Fibroblast of skin of abdomen (primary cell): ENCODE data around the gene ZNF608. TPM values are rescaled to one million over a fixed set of nuclear protein-coding genes. Genes with fewer than 3 reads are reported as not detected.

Experiments used
- DNase-seq: peaks from one replicate; pipeline ENCODE4 v3.0.0-alpha.2; 2013
- polyA plus RNA-seq, 2 experiments: library from polyadenylated mRNA; unstranded; fragments of 120-200 nt; gene quantifications; one replicate each; pipeline ENCODE4 v1.2.1, GENCODE V29; 2013; ENCODE audit not compliant: insufficient read length in 2 of 2

The ZNF608 gene, protein sequence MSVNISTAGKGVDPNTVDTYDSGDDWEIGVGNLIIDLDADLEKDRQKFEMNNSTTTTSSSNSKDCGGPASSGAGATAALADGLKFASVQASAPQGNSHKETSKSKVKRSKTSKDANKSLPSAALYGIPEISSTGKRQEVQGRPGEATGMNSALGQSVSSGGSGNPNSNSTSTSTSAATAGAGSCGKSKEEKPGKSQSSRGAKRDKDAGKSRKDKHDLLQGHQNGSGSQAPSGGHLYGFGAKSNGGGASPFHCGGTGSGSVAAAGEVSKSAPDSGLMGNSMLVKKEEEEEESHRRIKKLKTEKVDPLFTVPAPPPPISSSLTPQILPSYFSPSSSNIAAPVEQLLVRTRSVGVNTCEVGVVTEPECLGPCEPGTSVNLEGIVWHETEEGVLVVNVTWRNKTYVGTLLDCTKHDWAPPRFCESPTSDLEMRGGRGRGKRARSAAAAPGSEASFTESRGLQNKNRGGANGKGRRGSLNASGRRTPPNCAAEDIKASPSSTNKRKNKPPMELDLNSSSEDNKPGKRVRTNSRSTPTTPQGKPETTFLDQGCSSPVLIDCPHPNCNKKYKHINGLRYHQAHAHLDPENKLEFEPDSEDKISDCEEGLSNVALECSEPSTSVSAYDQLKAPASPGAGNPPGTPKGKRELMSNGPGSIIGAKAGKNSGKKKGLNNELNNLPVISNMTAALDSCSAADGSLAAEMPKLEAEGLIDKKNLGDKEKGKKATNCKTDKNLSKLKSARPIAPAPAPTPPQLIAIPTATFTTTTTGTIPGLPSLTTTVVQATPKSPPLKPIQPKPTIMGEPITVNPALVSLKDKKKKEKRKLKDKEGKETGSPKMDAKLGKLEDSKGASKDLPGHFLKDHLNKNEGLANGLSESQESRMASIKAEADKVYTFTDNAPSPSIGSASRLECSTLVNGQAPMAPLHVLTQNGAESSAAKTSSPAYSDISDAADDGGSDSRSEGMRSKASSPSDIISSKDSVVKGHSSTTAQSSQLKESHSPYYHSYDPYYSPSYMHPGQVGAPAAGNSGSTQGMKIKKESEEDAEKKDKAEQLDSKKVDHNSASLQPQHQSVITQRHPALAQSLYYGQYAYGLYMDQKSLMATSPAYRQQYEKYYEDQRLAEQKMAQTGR (N-terminal part only)
- polyA plus RNA-seq (2013, experiment 1 of 2; ENCODE audit: insufficient read length) = 4.0 TPM
- 4.6 TPM for polyA plus RNA-seq (2013, experiment 2 of 2; ENCODE audit: insufficient read length)

DNA sequence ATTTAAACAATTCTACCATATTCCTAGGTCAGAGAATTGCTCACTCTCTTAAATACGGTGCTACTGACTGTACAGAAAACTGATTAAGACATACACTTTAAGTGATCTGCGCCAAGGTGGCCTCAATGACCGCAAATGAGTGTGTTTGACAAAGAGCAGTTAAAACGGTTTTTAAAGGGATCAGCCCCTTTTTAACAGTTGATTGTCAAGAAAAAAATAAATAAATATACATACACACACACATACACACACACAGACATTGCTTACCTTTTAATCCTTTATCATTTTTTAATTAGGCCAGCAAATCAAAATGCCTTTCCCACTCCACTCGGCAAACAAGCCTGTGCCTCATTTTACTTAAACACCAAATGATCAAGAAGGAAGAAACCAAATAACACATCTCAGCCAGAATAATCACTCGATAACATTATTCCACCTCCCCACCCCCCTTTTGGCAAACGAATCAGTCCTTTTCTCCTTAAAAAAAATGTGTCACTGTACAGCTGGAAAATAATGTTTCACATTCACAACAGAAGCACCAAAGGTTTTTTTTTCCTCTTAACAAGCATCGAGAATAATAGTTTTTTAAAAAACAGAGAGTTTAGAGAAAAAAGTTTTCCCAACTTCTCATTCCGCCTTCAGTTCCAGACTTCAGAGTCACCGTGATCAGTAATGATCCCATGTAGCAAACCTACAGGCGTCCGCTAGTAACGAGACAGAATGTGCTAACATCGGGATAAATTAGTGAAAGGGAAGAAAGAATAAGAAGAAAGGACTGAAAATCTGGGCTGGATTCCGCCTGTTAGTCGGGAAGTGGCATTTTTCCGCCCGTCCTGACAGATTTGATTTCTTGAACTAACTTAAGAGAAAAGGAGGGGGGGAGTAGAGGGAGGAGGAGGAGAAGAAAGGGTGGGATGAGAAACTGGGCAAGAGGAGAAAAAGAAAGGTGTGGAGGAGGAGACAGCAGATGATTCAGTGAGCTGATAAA, at the start of gene ZNF608:
ZNF608 (minus strand) TSS at position 712 of the 988 bp plus-strand sequence. CDS start 1,650 bp downstream, outside the sequence.
- peak; percentile 77 for DNase-seq

DNA sequence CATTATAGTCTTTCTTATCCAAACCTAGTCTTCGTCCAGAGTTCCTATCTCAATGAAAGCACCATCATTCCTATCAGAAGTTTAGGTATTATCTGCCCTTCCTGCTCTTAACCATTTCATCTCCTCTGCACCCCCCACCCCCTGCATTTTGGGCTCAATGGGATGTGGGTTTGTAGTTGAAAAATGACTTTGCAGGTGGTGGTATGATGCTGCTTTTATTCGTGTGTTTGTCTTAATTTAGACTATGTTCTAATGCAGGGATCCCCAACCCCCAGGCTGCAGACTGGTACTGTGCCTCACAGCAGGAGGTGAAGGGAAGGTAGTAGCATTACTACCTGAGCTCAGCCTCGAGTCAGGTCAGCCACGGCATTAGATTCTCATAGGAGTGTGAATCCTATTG, 49.4 kb upstream of the ZNF608 start:
- DNase-seq = no peak

DNA sequence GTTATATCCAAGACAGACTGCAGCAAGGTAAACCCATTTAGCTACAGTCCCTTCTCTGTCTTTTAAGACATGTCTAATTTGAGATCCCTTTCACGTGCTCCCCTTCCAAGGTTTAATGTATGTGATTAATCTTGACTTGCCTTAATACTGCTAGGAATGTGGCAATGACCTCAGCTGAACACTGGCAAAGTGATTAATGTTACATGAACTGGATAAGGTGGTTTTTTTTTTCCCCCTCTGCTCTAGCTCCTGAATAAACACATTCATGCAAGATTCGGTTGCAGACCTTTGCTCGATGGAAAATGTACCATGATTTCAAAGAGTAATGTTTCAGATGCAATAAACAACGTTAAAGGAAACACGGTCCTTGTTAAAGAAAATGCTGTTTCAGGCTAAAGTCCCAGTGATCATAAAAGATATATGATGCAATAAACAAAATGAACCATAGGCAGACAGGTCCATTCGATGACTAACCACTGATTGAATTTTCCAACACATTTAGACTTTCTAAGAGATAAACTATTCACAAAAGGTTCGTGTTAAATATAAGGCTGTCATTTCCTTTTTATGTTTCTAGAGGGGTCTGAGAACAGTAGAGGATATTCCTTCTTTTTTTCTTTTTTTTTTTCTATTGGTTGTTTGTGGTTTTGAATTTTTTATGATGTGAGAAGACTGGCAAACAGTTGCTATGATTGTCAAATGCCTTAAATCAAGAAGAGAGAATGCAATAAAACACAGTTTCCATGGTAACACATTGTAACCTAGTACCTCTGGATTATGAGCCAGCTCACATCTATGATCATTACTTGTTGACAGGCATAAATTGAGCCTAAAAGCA, 44.7 kb upstream of the ZNF608 start:
- peak; percentile 74 for DNase-seq

DNA sequence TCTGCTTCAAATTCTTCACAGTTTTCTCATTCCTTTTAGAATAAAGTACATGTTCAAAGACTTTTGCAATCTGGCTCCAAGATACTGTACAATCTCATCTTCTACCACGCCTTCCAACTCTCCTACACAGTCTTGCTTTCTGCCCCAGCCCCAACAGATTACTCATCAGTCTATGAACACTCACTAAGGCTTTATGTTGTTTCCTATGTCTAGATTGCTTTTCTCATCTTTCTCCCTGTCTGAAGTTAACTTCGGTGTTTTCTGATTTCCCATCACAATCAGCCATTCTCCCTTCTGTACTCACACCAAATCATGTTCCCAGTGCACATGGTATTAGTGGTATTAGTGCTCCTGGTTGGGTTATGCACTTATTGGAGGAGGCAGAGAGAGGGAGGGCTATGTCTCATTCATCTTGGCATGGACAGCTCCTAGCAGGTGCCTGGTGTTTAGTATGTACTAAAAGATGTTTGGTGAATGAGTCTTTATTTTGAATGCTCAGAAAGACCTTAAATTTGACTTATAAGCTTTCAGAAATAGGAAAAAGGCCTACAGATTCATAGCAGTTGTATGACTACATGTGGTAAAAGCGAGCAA, 44.0 kb upstream of the ZNF608 start:
- DNase-seq = peak; percentile 46

DNA sequence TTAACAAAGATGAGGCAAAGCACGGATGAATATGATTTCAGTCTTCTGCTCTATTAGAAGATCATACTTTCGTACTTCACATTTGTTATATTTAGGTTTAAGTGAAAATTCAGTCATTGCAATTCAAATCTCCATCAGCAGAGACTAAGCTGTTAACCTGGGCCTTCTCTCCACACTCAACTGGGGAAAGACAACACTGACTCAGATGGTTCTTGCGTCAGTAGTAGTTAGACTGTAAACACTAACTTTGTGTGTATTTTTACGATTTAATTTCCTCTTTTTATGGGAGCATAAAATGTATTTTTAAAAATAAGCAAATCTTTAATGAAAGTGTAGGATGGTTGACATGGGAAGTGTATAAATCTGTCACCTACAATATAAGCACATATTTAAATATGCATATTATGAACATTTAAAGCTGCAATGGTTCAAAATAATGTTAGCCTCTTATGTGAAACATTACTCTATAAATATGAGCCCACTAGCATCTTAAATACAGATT, 42.7 kb upstream of the ZNF608 start:
- DNase-seq = no peak

DNA sequence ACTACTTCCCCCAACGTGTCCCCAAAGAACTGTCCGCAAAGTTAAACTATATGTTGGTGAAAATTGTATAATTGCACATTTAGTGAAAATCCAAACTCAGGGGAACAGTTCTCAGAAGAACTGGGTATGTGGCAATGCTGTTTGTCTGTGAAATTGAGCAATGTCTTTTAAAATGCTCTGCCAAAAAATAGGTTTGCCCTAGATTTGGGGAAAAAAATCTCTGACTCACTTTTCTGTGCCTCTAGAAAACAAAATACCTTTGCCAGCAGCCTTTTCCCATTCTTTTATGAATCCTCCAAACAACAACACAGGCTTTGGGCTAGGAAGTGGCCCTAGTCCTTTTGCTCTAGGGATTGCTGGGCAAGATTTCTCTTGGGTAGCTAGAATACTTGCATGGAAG, 37.4 kb upstream of the ZNF608 start:
- DNase-seq = peak; percentile 24

DNA sequence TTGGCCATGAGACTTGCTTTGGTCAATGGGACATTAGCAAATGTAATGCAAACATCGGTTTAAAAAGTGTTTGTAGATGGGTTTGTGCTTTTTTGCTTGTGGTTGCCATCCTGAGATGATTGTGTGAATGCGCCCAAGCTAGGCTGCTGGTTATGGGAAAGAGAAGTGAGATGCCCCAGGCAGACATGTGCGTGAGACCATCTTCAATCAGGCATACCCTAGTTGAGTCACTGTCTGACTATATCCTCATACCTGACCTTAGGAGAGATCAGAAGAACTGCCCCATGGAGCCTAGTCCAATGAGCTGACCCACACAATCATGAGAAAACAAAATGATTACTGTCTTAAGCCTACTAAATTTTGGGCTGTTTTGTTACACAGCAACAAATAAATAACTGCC, 36.8 kb upstream of the ZNF608 start:
- no peak for DNase-seq

DNA sequence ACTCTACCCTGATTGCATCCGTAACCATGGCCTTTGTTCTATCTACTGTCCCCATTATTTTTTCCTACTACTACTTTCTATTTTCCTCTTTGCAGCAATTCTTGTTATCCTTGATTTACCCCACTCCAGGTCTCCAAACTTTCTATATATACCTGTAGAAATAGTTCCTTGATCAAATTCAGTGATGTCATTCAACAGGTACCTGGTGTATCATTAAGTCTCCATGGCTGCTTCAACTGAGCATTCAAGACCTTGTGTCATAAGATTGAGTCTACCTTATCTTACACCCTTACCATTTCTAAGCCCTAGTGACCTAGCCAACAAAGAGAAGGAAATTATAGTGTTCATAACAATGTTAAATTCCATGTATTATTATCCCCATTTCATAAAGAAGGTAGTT, 35.8 kb upstream of the ZNF608 start:
- DNase-seq = no peak

DNA sequence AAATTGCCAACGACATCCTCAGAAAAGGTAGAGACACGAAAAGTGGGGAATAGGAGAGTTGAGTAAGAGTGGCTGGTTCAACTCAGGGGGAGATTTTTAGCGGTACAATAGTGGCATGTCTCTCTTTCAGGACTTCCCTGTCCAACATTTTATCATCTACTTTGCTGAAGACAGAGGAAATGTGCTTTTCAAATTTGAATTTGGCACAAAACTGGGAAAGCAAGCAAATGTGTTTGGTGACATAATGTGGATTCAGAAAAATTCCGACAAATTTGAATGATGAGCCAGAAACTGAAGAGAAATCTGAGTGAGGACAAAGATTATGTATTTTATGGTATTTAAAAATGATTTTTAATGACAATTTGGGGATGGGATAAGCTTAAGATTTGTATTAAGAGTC, 33.6 kb upstream of the ZNF608 start:
- DNase-seq = no peak

DNA sequence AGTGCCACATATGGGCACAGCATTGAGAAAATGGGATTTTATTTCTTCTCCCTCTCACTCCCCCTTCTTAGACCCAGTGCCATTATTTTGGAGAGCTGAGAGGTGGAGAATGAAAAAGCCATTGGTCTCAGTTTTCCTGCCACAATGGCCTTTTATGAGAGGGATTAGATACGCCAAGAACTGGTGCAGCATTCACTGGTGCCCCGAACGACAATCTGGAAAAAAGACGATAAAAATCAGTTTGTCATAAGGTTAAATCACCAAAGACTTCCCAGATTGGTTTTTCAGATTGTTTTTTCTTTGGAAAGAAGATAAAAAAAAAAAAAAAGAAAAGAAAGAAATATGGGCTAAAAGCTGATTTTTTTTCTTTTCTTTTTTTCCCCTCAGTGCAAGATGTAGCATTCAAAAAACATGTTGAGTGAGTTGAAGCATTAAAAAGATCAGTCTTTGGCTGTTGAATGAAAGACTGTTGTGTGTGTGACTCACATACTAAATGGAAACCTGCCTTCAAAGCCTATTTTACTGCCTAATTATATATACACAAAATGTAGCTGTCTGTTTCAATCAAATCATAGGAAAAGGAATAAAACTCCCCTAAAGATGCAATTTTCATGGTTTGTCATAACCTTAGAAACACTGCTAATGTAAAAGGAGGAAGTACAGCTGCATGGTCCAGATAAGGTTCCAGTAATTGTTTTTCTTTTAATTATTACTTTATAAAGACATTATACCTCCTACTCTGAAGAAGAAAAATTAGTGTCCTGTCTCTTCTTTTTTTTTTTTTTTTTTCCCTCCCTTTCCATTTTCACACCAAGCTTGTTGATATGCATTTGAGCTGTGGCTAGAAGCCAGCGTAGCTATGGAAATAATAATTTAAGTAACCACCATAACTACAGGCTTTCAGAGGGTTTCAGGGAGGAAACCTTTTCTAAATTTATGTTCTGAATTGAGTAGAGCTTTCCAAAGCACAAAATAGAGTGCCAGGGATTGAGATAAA, 27.2 kb upstream of the ZNF608 start:
- DNase-seq = peak; percentile 7

DNA sequence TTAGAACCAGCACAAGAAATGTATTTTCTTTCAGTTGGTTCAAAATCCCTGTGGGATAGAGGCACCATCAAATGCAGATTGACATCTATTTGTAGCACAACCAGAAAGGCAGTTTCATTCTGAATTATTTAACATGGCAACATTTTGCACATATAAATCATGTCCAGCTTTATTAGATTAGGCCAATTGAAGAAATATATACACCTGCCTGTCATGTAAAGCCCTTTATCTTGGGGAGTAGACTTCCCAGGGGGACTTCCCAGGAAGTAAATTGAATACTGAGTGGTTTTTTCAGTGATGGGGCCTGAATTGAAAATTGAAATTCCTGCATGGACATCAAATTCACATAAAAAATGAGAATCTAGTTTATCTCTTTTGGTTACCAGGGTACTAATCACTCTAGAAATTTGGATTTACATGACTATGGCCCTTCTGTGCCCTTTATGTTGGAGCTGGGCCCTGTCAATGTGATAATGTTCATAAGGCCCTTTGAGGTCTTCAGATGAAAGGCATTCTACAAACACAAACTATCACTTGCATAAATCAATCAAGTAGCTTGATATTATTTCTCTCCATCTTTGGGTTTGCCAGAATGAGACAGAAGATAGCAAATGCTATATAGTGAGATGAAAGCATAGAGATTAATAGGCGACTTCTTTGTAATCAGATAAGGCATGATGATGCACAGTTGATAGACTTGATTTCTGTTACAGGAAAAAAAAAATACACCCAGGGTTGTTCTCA, 26.2 kb upstream of the ZNF608 start:
- no peak for DNase-seq

DNA sequence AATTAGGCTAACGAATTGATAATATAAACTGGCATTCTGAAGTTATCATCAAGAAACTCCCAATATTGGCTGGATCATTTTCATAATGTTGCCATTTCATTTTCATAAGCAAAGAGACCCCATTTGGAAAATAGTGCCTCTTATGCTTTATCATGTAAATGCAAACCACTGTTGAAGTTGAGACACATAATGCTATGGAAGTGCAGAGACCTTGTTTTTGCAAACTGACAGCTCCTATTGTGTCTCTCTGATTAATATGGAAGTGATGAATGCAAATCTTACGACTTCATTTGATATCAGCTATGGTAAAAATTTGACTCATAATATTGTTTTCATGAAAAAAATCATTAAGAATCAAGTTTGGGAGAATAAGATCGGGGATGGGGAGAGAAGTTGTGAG, 25.3 kb upstream of the ZNF608 start:
- no peak for DNase-seq

DNA sequence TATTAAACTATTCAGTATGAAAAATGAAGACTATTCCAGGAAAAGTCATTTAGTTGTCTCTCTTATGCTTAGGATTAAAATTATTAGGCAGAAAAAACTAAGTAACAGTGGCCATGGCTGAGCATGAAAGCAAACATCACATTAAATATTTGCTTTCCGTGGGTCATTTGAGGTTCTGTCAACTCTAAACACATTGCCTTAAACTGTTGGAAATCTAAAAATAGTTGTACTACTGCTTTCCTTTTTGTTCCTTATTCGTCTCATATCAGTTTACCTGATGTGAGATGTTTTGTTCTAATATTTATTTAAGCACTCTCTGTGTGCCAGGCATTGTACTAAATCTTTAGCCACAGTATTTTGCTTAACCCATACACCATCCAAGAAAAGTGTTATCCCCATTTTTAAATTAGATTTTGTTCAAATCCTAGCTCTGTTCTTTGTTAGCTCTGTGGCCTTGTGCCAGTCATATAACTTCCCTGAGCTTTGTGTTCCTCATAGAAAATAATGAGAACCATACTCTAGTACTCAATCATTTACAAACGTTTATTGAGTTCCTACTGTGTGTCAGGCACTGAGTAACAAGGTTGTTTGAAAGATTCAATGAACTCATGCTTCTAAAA, 18.7 kb upstream of the ZNF608 start:
- DNase-seq = no peak

DNA sequence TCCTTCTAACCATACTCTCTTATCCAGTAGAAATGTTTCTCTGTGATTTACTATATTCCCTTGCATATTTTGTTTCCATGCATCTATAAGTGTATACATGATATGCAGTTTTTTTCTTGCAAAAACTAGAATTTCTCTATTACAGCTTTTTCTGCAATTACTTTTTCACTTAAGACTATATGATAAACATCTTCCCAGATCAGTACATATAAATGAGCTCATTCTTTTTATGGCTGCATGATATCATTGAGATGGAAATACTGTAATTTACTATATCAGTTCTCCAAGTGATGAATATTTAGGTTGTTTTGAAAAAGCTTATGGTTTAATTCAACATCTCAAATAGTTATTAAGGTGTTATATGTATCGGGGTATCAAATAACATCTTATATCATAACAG, 18.1 kb upstream of the ZNF608 start:
- DNase-seq = no peak

DNA sequence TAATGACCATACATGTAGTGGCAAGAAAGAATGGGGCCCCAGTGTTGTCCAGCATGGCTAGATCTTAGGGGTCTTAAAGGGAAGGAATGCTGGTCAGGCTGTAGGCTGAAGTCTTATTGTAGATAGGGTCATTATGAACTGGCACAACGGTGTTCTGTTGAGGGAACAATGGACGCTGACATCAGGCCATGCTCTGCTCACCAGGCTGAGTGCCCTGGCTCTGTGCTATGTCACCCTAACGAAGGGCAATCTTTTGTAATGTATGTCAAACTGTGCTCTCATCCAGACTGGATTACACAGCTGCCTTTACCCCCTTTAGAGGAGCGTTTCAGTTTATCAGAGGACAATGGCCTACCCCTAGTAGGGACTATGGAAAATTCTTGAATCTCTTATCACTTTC, 14.6 kb upstream of the ZNF608 start:
- DNase-seq = no peak

DNA sequence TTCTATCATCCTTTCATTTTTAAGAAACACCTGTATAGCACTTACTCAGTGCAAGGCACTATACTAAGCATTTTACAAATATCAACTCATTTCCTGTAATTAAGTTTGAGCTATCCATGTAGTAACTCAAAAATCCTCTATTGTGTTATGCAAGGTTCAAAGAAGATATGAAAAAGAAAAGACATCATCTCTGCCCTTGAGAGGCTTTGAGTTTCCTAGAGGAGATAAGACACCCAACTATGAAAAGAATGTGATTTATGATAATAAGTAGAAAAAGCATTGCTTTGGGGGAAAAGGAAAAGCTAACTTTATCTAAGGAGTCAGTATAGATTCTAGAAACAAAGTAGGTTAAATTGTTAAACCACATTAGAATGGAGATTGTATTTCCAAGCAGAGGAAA, 14.2 kb upstream of the ZNF608 start:
- no peak for DNase-seq

DNA sequence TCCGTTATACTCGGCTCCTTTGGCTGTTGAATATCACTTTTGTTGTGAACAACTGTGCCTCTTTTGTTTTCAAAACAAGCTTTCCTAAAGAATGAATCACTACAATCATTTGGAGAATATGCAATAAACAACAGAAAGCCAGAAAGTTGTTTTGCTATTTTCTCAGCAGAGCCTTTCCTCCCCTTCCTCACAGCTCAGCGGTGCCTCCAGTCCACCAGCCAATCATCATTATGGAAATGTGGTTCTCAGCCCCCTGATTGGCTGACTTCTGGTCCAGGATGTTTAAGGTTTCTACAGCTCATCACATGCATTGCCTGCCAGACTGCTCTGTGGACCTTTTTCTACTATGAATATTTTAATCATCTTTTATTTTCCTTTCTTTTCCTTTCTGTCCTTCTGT, 9.1 kb upstream of the ZNF608 start:
- DNase-seq = no peak

DNA sequence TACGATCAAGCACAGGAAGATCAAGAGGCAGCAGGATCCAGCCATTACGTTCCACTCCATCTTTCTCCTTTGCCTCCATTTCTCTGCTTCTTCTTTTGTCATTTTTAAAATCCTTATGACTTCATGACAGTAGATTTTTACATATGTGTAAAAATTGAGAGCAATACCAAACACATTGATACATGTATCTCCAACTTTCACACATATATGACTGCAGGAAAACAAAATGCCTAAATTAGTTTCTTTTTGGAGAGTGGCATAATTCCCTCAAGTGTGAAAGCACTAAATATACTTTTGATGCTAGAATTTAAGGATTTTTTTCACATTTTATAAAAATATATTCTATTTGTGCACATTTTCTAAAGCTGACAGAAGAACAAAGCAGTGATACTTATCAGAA, 8.6 kb upstream of the ZNF608 start:
- no peak for DNase-seq
